GM12892 (cell line): ENCODE results near the gene SLC1A4.

Experiments
- POLR2A ChIP-seq: IDR thresholded peaks from 2 replicates; pipeline ENCODE4 v1.6.1; 2011; ENCODE audit warnings: low read depth, low read length, control low read depth
- POLR2AphosphoS5 ChIP-seq: IDR thresholded peaks from 2 replicates; pipeline ENCODE4 v1.6.1; 2011; ENCODE audit warnings: low read depth, low read length, control low read depth
- TAF1 ChIP-seq: IDR thresholded peaks from 2 replicates; pipeline ENCODE4 v1.6.1; 2011; ENCODE audit warnings: low read depth, mild to moderate bottlenecking, control low read depth, low read length, borderline replicate concordance

DNA sequence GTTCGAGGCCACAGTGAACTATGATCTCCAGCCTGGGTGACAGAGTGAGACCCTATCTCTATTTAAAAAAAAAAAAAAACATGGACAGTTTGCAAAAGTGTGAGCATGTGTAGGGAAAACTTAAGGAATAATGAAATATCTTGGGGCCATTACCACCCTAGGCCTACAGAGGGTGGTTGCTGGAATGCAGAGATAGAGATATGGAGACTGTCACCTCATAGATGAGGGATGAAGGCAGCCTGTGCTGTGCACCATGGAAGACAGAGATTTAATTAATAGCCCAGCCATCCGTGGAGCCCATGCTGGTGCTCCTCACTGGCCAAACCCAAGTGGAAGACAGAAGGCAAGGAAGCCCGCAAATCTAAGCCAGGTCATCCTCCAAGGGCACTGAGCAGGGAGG is 50.4 kb downstream of the SLC1A4 start:
- no peak for TF ChIP-seq POLR2A
- no peak for TF ChIP-seq POLR2AphosphoS5
- TF ChIP-seq TAF1: no peak
